GM21515 (cell line): ENCODE results near the gene SDK2.

Experiments
- ATAC-seq: cut with Tn5 transposase; IDR thresholded peaks from one replicate; pipeline ENCODE4 v1.9.1; 2021; ENCODE audit not compliant: unreplicated experiment

SDK2 gene

DNA sequence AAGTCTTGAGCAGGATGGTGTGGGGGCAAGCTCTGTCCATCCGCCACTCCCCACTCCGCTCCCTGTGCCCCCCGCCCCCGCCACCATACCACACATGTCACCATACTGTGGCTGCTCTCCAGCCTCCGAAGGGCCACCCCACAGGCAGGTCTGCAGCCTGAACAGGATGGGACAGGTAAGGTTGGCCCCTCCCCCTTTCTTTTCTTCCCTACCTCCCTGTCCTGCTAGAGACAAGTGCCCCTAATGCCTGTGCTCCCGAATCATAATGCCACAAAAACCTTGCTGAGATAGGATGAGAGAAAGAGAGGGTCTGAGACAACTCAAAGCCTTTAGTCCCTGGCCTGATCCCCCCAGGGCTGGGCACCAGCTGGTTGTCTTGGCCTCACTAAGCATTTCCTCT, 84.7 kb downstream of the SDK2 start:
- ATAC-seq, result no peak

DNA sequence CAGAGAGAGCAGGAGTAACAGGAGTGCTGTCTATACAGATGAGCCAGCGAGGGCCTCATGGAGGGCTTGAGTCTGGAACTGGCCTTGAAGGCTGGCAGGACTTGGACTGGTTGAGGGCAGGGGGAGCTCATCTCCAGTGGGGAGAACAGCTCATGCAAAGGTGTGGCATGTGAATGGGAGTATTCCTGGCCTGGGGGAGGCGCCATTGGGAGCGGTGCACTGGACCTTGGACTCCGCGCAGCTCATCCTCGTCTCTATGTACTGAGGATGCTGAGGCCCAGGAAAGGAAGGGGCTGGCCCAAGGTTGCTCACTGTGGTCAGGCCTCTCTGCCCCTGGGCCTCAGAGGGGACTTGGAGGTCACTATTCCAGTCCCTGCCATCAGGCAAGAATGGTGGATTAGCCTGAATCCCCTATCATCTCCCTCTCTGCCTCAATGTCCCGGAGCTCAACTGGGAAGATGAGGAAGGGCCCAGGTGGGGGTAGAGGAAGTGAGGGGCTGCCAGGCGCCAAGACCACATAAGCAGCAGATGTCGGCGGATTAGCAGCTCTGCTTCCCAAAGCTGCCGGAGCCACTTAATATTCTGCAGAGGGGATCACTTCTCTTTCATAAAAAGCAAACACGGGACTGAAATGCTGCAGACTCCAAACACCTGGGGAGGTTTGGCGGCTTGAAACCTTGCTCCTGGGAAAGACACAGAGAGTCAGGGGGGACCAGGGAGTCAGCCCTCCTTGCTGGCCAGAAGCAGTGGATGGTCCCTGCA, 88.9 kb downstream of the SDK2 start:
- no peak for ATAC-seq

DNA sequence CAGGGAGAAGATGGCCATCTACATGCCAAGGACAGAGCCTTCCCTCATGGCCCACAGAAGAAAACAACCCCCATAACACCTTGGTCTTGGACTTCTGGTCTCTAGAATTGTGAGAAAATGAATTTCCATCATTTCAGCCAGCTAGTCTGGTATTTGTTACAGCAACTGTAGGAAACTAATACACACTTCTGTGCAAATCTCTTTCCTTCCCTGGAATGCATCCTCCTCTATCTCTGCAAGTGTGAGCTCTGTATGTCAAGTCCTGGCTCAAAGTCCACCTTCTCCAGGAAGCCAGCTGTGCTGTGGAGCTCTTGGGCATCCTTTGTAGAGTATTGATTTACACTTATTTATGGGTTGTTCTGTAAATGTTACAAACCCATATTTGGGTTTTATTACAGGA, 89.7 kb downstream of the SDK2 start:
- no peak for ATAC-seq

DNA sequence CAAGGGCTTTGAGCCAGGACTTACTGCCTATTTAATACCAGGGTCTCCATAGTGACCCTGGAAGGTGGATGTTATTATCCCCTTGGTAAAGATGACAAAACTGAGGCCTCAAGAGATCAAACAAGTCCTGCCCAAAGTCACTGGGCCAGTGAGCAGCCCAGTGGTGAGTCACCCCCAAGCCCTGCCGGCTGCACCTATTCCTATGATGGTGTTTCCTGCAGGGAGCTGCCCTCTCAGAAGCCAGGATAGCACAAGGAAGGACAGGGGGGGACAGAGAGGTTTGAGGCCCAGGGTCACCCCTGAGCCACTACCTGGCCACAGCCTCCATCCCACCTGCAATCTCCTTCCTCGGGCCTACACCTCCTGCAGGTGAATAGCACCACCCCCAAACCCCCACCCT, 90.9 kb downstream of the SDK2 start:
- ATAC-seq, result no peak

DNA sequence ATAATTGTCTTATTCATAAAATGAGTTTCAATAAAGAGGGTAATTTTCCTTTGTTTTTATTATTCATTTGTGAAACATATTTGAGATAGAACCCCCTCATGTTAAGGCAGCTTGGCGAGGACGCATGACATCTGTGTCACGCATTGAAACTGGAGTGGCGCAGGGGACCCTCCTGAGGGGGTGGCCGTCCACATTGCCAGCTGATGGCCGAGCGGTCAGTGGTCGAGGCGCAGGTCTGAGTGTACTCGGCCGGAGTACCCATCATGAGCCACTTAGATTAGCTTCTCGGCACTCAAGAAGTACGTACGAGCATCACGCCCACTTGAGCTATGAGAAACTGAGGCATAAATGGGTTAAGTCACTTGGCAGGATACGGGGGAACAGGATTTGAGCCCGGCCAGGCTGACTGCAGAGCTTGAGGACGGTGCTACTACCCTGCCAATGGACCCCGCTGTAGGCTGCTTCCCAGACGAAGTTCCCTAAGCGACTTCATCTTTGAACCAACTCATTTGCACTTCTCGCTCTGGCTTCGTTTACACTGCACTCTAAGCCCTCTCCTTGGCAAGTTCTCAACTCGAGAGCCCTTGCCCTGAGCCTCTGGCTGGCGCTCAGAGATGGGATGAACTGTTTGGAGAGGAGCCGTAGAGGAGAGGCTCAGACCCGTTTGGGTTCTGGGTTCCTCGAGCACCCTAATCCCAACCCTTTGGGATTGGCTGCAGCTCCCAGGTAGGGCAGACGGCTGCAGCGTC, 91.8 kb downstream of the SDK2 start:
- no peak for ATAC-seq

DNA sequence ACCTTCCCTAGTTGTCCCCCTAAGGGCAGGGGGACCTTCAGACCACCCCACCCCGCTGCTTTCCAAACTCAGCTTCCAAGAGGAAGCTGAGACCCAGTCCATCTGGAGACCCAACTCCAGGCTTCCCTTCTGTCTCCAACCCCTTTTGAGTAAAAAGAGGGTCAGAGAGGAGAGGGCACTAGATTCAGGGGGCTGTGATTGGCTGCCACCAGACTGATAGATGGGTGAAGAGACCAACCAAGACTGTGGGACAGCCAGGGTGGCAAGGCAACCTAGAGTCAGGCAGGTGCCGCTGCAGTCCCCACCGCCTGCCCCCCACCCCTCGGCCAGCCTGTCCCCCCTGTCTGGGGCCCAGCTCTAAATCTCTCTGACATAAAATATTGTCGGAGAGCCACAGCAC, 92.5 kb downstream of the SDK2 start:
- no peak for ATAC-seq

DNA sequence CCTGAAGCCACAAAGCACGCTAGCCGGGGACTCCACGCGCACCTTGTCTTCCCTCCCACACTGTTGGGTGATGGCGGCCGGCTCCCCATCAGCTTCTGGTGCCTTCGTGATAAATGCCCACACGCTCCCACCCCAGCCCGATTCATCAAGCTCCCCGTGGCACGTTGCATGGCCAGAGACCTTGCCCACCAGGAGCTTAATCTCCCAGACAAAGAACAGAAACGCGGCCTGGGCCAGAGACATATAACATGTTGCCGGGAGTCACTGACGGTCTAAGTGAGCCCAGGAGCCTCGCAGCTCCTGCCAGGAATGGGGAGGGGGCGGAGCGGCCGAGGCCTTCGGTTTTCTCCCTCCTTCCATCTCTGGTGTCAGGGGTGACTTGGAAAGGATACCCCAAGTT, 93.1 kb downstream of the SDK2 start:
- no peak for ATAC-seq

DNA sequence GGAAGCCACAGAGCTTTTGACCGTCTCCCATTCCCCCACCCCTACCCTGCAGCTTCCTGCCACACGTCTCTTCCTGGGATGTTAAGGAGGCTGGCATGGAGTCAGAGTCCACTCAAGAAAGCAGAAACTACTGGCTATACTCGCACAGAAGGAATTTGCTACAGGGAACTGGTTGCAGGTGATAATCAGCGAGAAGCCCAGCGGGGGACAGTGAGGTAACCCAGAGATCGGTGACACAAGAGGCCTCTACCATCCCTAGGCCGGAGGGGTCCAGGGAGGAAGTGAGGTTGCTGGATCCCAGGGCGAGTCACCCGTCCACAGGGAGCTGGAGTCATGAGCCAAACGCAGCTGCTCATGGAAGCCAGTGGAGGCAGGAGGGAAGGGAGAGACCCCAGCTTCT, 93.7 kb downstream of the SDK2 start:
- ATAC-seq, result no peak

DNA sequence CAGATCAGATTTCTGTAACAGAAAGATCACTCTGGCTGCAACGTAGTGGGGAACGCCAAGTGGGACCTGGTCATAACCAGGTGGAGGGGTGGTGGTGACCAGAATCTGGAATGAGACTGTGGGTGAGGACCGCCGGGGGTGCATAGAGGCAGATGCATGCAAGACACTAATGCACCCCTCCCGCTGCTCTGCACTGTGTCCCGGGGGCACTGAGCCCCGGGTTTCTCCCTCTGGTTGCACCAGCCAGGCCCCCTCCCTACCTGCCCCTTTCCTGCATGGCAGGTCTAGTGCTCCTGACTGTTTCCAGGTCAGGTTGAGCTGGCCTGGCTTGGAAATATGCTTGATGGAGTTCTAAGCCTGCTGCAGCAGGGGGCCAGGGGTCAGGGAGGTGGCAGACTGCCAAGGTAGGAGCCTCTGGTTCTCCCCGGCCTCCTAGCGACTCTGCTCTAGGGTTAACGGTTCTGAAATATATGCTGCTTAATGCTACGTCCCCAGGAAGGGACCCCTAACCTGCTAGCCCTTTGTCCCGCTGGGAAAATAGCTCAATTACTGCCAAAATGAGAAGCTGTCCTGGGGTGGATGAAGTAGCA, 94.3 kb downstream of the SDK2 start:
- ATAC-seq, result no peak

DNA sequence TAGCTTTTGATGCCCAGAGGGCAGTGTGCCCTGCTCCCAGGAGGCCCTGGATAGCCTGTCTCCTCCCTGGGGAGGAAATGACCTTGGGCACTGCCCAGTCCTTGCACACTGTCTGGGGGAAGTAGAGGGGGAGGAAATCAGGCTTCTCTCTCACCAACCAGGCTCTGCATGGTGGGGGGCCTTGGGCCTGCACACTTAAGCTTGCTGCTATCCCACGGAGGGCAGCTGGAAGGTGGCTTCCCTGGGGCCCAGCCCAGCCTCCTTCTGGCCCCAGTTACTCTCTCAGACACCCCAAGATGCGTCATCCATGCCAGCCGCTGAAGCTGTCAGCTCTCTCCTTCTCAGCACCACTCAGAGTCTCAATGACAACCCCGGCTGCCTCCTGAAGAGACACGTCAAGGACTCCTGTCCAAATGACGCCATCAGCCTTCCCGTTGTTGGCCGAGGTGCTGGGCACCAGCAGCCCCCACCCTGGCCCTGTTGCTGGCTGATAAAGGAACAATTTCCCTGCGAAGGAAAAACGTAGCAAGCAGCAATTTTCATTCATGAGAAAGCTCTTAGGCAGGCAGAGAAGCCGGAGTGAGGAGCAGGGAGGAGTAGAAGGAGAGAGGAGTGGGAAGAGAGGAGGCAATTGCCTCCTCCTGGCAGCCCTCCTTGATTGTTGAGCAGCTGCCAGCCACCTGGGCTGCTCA, 95.5 kb downstream of the SDK2 start:
- ATAC-seq, result no peak

DNA sequence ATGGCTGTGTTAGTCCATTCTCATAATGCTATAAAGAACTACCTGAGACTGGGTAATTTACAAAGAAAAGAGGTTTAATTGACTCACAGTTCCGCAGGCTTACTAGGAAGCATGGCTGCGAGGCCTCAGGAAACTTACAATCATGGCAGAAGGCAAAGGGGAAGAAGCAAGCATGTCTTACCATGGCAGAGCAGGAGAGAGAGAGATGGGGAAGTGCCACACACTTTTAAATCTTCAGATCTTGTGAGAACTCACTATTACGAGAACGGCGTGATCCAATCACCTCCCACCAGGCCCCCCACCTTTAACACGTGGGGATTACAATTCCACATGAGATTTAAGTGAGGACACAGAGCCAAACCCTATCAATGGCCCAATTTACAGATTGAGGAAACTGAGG, 96.5 kb downstream of the SDK2 start:
- no peak for ATAC-seq

DNA sequence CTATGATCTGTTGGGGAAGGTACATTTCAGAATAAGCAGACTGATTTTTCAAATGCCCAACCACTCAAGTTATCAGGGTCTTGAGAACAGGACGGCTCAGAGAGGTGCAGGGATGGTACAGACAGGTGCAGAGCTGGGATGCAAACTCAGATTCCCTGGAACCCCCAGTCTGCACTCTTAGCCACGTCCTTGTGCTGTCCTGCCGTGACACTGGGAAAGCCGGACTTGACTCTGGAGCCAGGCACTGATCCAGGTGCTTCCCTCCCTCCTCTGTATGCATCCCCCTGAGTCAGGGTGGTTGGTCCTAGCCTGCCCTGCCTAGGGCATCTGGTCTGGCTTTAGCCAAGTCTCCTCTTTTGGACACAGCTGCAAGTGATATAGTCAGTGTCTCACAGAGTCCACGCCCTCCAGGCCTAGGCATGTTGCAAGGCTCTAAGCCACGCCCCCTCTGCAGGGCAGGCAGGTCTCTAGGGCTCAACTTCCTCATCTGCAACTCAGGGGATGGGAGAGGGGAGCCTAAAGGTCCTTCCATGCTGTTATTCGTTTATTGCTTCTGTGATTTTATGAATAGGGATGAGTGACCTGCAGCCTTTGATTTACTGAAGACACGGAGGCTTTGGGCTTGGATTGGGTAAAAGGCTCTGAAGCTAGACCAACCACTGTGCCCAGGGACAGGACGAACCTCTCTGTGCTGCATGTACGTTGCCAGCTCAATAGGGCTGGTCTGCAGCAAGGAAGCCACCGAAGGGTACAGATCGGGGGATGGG, 97.3 kb downstream of the SDK2 start:
- no peak for ATAC-seq

DNA sequence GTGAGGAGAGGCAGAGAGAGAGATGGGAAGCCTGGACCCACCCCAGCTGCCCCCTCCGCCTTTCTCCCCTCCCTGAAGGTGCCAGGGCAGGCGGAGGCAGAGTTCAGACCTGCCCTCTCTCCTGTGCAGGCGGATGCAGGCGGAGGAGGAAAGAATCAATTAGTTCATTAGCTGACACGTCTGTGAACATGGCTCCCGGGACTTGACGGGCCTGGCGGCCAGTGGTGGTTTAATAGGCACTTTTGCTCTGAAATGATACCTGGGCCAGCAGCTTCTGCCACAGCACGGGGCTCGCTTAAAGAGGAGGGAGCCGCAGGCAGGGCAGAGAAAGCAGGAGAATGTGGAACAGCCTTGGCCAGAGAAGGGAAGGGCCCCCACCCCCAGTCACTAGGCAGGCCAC, 98.1 kb downstream of the SDK2 start:
- ATAC-seq, result no peak

DNA sequence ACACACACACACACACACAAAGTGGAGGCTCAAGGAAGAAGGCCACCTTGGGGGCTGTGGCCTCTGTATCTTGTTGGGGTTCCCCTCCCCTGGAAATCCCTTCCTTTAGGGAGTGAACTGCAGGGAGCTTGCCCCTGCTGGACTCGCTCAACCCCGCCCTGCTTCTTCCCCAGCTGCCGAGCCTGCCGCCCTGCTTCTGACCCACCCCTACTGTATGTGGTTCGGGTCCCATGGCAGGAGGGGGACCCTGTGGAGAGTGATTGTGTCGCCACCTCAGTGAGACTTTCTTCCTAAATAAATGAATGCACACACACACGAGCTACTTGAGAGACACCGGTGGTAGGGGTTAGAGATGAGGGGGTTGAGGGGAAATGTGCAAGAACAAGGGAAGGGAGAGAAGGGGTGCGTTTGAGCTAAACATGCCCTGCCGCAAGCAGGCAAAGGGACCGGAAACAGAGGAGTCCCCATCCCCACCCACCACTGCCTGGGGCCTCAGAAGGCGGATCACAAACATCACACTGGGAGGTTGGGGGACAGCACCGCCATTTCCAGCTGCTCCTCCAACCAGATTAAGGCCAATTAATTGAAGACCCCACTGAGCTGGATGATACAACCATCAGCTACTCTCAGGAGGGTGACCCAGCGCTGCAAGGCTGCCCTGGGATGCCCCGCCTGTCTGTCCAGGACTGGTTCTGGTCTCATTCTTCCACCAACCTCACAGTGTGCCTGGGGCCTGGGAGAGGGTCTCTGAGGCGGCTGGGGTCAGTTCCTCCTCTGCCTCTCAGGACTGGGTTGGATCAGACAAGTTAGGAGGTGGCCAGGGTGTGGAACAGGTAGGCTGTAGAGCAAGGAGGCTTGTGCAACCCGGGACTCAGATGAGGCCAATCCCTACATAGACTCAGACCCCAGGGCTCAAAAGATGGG, 98.9 kb downstream of the SDK2 start:
- no peak for ATAC-seq

DNA sequence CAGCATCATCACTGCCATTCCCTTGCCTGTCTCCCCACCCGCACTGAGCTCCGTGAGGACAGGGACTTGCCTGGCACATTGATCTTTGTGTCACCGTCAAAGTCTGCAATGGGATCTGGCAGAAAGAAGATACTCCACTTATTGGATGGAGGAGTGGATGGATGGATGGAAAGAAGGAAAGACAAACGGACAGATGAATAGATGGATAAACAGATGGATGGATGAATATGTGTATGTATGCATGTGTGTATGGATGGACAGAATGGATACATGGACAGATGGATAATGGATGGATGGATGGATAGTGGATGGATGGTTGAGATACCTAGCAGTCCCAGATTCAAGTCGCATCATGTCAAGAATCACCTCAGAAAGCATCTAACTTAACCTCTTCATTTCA, 99.9 kb downstream of the SDK2 start:
- no peak for ATAC-seq

DNA sequence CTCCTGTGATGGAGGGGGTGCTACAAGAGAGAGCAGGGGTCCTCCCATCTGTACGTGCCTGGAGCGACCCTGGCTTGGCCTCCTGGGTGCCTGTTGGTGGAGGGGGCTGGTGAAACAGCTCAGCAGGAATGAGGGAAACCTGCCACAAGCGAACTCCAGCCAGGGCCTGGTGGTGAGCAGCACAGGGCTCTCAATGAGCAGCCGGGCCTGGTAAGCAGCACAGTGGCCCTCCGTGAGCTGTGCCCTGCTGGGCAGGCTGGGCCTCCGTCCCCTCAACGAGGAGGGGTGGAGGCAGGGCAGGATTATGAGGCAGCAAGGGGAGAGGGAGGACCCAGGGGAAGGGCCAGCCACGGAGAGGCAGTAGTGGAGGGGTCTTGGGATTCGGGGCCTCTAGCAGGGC, 101.9 kb downstream of the SDK2 start:
- no peak for ATAC-seq

DNA sequence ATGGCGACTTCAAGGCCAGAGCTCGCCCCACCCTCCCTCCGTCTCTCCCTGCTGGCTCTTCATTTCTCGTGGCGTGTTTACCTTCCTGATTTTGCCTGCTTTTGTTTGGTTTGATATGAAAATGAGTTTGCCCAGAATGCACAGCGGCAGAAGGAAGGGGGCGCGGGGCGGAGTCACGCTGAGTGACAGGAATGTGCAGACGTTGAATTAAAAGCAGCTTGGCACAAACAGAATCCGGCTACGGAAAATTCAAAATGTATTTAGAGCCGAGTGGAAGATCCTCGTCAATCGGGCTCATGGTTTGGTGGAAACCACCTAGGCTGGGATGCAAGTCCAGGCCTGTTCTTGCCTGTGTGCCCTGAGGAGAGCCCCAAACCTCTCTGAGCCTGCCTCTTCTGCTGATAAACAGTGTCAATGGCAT, 102.7 kb downstream of the SDK2 start:
- ATAC-seq, result no peak

DNA sequence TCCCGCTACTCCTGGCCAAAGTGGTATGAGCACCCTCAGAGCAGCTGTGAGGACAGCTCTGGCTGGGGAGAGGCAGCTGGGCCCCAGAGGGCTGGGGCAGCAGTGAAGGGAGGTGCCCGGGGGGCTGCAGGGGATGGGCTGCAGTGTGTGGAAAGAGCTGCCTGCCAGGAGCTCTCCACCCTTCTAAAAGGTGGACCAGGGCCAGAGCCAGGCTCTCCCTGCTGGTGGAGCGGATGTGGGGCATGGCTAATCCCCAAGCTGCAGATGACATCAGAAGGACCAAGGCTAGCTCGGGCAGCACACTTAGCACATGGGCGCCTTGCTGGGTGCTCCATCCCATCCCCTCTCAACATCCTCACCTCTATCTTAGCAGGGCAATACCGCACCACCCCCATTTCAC, 103.1 kb downstream of the SDK2 start:
- no peak for ATAC-seq

DNA sequence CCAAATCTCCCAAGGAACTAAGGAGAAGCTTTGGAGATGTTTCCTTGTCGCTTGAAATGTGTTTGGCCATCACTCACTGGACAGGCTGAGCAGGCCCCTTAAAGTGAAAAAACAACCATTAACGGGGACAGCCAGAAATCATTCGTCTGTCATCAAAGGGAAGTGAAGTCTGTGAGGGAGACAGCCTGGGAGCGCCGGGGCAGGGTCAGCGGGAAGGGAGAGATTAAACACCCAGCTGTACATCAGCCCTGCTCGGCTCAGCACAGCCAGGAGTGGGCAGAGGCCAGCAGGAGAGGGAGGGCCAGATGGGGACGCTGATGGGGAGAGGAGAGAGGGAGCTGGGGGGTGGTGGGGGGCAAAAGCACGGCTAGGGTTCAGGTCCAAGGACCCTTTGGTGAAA, 105.1 kb downstream of the SDK2 start:
- no peak for ATAC-seq

DNA sequence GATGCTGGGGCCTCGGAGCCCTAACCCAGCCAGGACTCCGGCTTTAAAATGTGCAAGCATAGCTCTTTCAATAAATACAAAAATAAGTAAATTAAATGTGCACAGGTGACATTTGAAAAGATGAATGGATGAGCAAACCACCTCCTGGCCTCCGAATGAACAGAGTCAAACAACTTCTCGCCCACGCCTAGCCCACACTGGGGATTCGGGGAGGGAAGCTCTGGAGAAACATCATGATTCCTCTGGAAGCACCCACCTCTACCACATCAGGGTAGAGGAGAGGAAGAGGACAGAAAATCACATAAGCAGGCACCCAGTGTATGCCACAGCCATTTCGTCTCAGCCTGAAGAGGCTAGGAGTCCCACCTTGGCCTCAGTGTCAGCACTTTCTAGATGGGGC, 105.8 kb downstream of the SDK2 start:
- no peak for ATAC-seq
